Gastroesophageal sphincter (tissue), 3 donors: Measurements from ENCODE around the gene FOXJ1.

Experiments
- EP300 ChIP-seq: sonication (generic); formaldehyde crosslinking; IDR thresholded peaks from one replicate; pipeline ENCODE4 v1.6.1; 2017; ENCODE audit warnings: antibody characterized with exemption, mild to moderate bottlenecking
- POLR2A ChIP-seq, 2 donors: fragments of 450-650 bp; IDR thresholded peaks; one replicate each; pipeline ENCODE4 v1.6.1; 2017; ENCODE audit warnings: antibody characterized with exemption in 2 of 2, mild to moderate bottlenecking in 2 of 2, moderate library complexity in 1 of 2
- POLR2AphosphoS5 ChIP-seq: sonication (generic); formaldehyde crosslinking; IDR thresholded peaks from one replicate; pipeline ENCODE4 v1.6.1; 2017; ENCODE audit warnings: antibody characterized with exemption
- TF ChIP-seq, protein P1 (sequence below), 4 experiments: fragments of 200-600 bp in 2 of 4; fragments of 450-650 bp in 2 of 4; sonication (generic) in 1 of 4; IDR thresholded peaks; one replicate each; pipeline ENCODE4 v1.5.1; 2017 to 2019; ENCODE audit warnings: antibody characterized with exemption in 4 of 4, mild to moderate bottlenecking in 2 of 4, moderate library complexity in 2 of 4

DNA sequence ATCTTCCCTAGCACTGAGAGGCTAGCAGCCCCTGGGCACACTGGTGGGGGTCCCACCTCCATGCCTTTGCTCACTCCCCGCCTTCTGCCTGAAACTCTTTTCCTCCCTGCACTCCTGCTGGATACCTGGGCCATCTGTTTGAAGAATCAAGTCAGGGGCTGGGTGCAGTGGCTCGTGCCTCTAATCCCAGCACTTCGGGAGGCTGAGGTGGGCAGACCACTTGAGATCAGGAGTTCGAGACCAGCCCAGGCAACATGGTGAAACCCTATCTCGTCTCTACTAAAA, 15.7 kb downstream of the FOXJ1 start:
- TF ChIP-seq, protein P1, sequence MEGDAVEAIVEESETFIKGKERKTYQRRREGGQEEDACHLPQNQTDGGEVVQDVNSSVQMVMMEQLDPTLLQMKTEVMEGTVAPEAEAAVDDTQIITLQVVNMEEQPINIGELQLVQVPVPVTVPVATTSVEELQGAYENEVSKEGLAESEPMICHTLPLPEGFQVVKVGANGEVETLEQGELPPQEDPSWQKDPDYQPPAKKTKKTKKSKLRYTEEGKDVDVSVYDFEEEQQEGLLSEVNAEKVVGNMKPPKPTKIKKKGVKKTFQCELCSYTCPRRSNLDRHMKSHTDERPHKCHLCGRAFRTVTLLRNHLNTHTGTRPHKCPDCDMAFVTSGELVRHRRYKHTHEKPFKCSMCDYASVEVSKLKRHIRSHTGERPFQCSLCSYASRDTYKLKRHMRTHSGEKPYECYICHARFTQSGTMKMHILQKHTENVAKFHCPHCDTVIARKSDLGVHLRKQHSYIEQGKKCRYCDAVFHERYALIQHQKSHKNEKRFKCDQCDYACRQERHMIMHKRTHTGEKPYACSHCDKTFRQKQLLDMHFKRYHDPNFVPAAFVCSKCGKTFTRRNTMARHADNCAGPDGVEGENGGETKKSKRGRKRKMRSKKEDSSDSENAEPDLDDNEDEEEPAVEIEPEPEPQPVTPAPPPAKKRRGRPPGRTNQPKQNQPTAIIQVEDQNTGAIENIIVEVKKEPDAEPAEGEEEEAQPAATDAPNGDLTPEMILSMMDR (IDR thresholded peaks at IDR 0.05) = no peak
- no peak for TF ChIP-seq POLR2A (IDR thresholded peaks at IDR 0.05)
- TF ChIP-seq POLR2AphosphoS5 = no peak
- no peak for TF ChIP-seq EP300
